ENCODE data around the gene KIF3A. TPM values are rescaled to one million over a fixed set of nuclear protein-coding genes. Genes with fewer than 3 reads are reported as not detected.

The KIF3A gene
- total and polyA plus RNA-seq, 2 experiments from 2014 or later: 5.4 to 10.5 TPM

DNA sequence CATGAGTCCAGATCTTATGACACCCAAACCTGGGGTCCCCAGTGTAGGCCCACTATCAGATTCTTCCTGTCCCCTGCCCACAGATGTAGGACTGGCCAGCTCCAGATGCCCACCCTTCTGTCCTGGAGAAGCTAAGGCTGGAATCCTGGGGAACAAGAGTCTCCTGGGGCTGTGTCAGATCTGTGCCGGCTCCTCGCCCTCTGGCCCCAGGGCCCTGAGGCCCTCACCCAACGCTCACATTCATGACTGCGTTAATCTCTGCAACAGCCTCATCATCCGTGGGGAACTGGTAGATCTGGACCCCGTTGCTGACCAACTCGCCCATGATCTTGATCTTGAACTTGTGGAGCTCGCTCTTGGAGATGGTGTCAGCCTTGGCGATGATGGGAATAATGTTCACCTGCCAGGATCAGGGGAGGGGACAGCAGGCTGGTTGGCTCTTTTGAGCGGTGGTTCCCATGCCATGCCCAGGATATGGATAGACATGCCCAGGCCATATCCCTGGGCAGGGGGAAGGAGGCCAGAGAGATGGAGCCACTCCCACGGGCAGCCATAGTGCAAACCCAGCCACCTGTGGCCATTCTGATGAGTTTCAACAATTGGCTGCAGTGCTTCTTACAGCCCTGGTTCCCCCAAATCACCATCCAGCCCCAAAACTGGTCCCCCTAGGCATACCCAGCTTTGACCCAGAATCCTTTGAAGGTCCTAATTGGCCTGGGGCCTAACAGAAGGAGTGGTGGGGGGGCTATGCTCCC lies 25.1 kb upstream of the KIF3A start:
- Histone ChIP-seq H3K27me3 (no peaks in the 10 kb centered on the region), H3K27ac (no peak overlapping the region), H3K9me3 (ENCODE audit: low read depth) (no peaks in the 10 kb centered on the region), H3K4me1 (ENCODE audit: low read depth) (no peaks in the 10 kb centered on the region), H3K4me3 (no peak overlapping the region), H3K36me3 (peaks cover 14% of the 10 kb centered on the region)
- TF ChIP-seq, protein P1, sequence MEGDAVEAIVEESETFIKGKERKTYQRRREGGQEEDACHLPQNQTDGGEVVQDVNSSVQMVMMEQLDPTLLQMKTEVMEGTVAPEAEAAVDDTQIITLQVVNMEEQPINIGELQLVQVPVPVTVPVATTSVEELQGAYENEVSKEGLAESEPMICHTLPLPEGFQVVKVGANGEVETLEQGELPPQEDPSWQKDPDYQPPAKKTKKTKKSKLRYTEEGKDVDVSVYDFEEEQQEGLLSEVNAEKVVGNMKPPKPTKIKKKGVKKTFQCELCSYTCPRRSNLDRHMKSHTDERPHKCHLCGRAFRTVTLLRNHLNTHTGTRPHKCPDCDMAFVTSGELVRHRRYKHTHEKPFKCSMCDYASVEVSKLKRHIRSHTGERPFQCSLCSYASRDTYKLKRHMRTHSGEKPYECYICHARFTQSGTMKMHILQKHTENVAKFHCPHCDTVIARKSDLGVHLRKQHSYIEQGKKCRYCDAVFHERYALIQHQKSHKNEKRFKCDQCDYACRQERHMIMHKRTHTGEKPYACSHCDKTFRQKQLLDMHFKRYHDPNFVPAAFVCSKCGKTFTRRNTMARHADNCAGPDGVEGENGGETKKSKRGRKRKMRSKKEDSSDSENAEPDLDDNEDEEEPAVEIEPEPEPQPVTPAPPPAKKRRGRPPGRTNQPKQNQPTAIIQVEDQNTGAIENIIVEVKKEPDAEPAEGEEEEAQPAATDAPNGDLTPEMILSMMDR (IDR thresholded peaks at IDR 0.05; ENCODE audit: low read depth, low read length): no peak
- no peak for DNase-seq (ENCODE audit: low read depth in 1 of 2, low spot score in 1 of 2)

DNA sequence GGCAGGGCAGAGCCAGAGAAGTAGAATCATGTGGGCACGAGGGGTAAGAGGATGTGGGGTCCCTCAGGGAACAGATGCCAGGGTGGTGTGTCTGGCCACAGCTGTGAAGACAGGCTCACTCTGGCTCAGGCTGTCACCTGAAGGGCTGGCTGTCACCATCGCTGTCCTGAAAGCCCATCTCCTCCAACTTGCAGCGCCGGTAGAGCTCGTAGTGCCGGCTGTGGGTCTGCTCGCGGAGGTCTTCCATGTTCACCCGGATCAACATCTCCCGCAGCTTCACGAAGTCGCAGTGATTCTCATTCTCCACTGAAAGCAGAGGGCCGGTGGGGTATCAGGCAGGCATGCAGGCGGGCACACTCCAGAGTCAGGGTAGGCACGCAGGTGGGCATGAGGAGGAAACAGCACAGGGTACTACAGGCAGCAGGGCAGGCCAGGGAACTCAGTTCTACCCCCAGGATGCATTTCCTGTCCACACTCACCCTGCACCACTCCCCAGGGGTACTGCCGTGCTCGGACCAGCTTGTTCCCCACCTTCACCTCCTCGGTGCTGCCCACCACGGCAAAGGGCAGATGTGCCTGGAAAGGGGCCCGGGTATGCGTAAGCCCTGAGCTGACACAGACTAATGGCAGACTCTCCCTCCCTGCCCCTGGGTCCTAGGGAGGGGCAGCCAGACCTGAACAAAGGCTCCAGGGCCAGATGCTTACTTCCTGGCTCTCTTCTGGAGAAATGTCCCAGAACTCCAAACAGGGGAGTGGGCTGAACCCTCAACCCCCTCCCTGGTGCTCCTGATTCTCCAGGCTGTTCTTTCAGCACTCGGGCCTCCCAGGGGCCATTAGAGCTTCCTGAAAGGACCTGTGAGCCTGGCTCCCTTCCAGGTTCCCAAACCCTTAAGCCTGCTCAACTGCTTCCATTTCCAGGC lies 24.2 kb upstream of the KIF3A start:
- no peaks in the 10 kb centered on the region for H3K9me3 ChIP-seq (ENCODE audit: low read depth)
- TF ChIP-seq, protein P1 (IDR thresholded peaks at IDR 0.05; ENCODE audit: low read depth, low read length): no peak

DNA sequence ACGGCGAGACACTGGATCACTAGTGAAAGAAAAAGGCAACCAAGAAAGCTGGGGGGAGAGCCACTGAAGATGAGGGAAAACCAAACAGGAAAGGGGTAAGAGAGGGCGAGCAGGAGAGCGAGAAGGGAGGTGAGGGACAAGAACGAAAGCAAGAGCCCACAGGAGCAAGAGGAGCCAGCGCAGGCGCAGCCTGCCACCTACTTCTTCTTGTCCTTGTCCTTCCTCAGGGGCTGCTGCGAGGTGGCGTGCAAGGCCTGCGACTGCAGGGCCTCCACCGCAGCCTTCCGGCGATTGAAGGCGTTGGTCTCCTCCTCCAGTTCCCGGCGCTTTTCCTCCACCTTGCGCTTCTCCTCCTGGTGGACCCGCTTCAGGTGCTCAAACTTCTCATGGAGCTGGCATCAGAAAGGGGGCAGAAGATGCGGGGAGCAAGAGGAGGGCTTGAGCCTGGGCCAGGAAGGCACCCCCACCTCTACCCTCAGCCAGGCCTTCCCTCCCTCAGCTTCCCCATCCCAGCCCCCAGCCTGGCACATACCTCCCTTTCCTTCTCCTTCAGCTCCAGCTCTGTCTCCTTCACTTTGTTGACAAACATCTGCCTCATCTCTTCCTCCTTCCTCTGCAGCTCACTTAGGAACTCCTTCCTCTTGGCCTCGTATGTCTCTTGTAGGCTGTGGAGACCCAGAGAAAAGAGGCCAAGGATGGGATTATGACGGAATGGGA lies 23.4 kb upstream of the KIF3A start:
- H3K36me3 ChIP-seq: peaks cover 14% of the 10 kb centered on the region
- H3K9me3 ChIP-seq (ENCODE audit: low read depth): no peaks in the 10 kb centered on the region
- no peak for DNase-seq (ENCODE audit: low read depth in 1 of 2, low spot score in 1 of 2)
- no peaks in the 10 kb centered on the region for H3K27me3 ChIP-seq
- TF ChIP-seq, protein P1 (IDR thresholded peaks at IDR 0.05; ENCODE audit: low read depth, low read length): no peak
- H3K4me1 ChIP-seq (ENCODE audit: low read depth): no peaks in the 10 kb centered on the region
- no peak overlapping the region for H3K4me3 ChIP-seq
- no peak overlapping the region for H3K27ac ChIP-seq

More for the DNA sequence above, 24.2 kb upstream of the KIF3A start:
- peaks cover 14% of the 10 kb centered on the region for H3K36me3 ChIP-seq
- H3K27ac ChIP-seq: no peak overlapping the region
- no peak for DNase-seq (ENCODE audit: low read depth in 1 of 2, low spot score in 1 of 2)
- H3K27me3 ChIP-seq: no peaks in the 10 kb centered on the region
- no peak overlapping the region for H3K4me3 ChIP-seq
- no peaks in the 10 kb centered on the region for H3K4me1 ChIP-seq (ENCODE audit: low read depth)

GRCh38 chr5:132760049-132760420 lies 22.7 kb upstream of the KIF3A start:
- Histone ChIP-seq H3K27me3 (no peaks in the 10 kb centered on the region), H3K27ac (no peak overlapping the region), H3K36me3 (peaks cover 14% of the 10 kb centered on the region), H3K9me3 (ENCODE audit: low read depth) (no peaks in the 10 kb centered on the region), H3K4me3 (no peak overlapping the region), H3K4me1 (ENCODE audit: low read depth) (no peaks in the 10 kb centered on the region)
- DNase-seq (ENCODE audit: low read depth in 1 of 2, low spot score in 1 of 2): no peak
- TF ChIP-seq, protein P1 (IDR thresholded peaks at IDR 0.05; ENCODE audit: low read depth, low read length): no peak
